Thymus (tissue), 11 donors: ENCODE measurements around the gene TUBGCP6. TPM values are rescaled to one million over a fixed set of nuclear protein-coding genes. Genes with fewer than 3 reads are reported as not detected.

ENCODE experiments used
- DNase-seq, 9 donors: peaks; one replicate each; pipeline ENCODE4 v3.0.0-alpha.2; 2013; ENCODE audit warnings: low spot score in 9 of 9, low read depth in 6 of 9, missing footprints in 1 of 9
- H3K27ac ChIP-seq, 2 donors: one replicate each; pipeline ENCODE4 v1.5.1; 2013; ENCODE audit warnings: control low read depth in 1 of 2, low read depth in 1 of 2, low read length in 1 of 2, mild to moderate bottlenecking in 1 of 2, moderate library complexity in 1 of 2
- H3K27me3 ChIP-seq, 2 donors: one replicate each; pipeline ENCODE4 v1.5.1; 2013; ENCODE audit warnings: low read length in 1 of 2; ENCODE audit not compliant: control insufficient read depth in 2 of 2, insufficient read depth in 1 of 2
- H3K36me3 ChIP-seq, 2 donors: one replicate each; pipeline ENCODE4 v1.5.1; 2013; ENCODE audit warnings: low read length in 1 of 2, mild to moderate bottlenecking in 1 of 2, moderate library complexity in 1 of 2; ENCODE audit not compliant: control insufficient read depth in 2 of 2, insufficient read depth in 2 of 2
- H3K4me1 ChIP-seq, 2 donors: one replicate each; pipeline ENCODE4 v1.5.1; 2013; ENCODE audit warnings: low read length in 2 of 2; ENCODE audit not compliant: control insufficient read depth in 2 of 2, insufficient read depth in 2 of 2
- H3K4me3 ChIP-seq, 2 donors: one replicate each; pipeline ENCODE4 v1.5.1; 2013; ENCODE audit warnings: low read length in 2 of 2, control low read depth in 1 of 2, mild to moderate bottlenecking in 1 of 2
- H3K9me3 ChIP-seq, 2 donors: one replicate each; pipeline ENCODE4 v1.5.1; 2013; ENCODE audit warnings: low read length in 1 of 2, mild to moderate bottlenecking in 1 of 2; ENCODE audit not compliant: control insufficient read depth in 2 of 2, insufficient read depth in 1 of 2
- WGBS: extraction: QIAGEN DNeasy Blood & Tissue Kit; methylation state at CpG from one replicate; pipeline ENCODE4 v1.1.7; 2013; 5-methylcytosine and 5-hydroxymethylcytosine counted together
- polyA plus RNA-seq: library from polyadenylated mRNA; stranded (reverse); fragments of 200-250 nt; gene quantifications from one replicate; pipeline ENCODE4 v1.2.3, GENCODE V29; 2013
- total RNA-seq: library from RNA; stranded (reverse); fragments of 120-200 nt; gene quantifications from one replicate; pipeline ENCODE4 v1.2.4, GENCODE V29; 2013
- donor health status: healthy.

The TUBGCP6 gene
- total and polyA plus RNA-seq, 2 donors: 29.2 to 96.6 TPM

- Histone ChIP-seq H3K27ac (no peak overlapping the region), H3K4me1 (peaks cover 0 to 16% of the 10 kb centered on the region in 2 donors), H3K9me3 (no peaks in the 10 kb centered on the region), H3K27me3 (peaks cover 5 to 60% of the 10 kb centered on the region in 2 donors), H3K4me3 (no peak overlapping the region), H3K36me3 (no peaks in the 10 kb centered on the region)
- 79% methylated on average over 98 of the region's 98 CpGs for WGBS
- no peak for DNase-seq
Measured at GRCh38 chr22:50177537-50178470, 67.0 kb downstream of the TUBGCP6 start.

GRCh38 chr22:50176850-50177536 is 67.8 kb downstream of the TUBGCP6 start:
- Histone ChIP-seq H3K27ac (no peak overlapping the region), H3K9me3 (no peaks in the 10 kb centered on the region), H3K4me3 (no peak overlapping the region), H3K36me3 (no peaks in the 10 kb centered on the region), H3K4me1 (peaks cover 0 to 16% of the 10 kb centered on the region in 2 donors), H3K27me3 (peaks cover 9 to 66% of the 10 kb centered on the region in 2 donors)
- DNase-seq: no peak
- WGBS: 98% methylated on average over 76 of the region's 76 CpGs

GRCh38 chr22:50175921-50176849 is 68.6 kb downstream of the TUBGCP6 start:
- Histone ChIP-seq H3K36me3 (no peaks in the 10 kb centered on the region), H3K4me1 (peaks cover 0 to 16% of the 10 kb centered on the region in 2 donors), H3K9me3 (no peaks in the 10 kb centered on the region), H3K4me3 (no peak overlapping the region), H3K27me3 (peaks cover 16 to 74% of the 10 kb centered on the region in 2 donors), H3K27ac (no peak overlapping the region)
- 89% methylated on average over 27 of the region's 27 CpGs for WGBS
- no peak for DNase-seq

GRCh38 chr22:50175191-50175461 is 69.7 kb downstream of the TUBGCP6 start:
- H3K4me3 ChIP-seq: no peak overlapping the region
- H3K9me3 ChIP-seq: no peaks in the 10 kb centered on the region
- no peak overlapping the region for H3K27ac ChIP-seq
- 97% methylated on average over 6 of the region's 6 CpGs for WGBS
- no peaks in the 10 kb centered on the region for H3K36me3 ChIP-seq
- peaks cover 0 to 15% of the 10 kb centered on the region in 2 donors for H3K4me1 ChIP-seq
- peaks cover 26 to 81% of the 10 kb centered on the region in 2 donors for H3K27me3 ChIP-seq
- no peak for DNase-seq

GRCh38 chr22:50174382-50175190 is 70.2 kb downstream of the TUBGCP6 start:
- peaks cover 0 to 11% of the 10 kb centered on the region in 2 donors for H3K4me1 ChIP-seq
- 92% methylated on average over 27 of the region's 27 CpGs for WGBS
- peaks cover 30 to 80% of the 10 kb centered on the region in 2 donors for H3K27me3 ChIP-seq
- no peak overlapping the region for H3K27ac ChIP-seq
- DNase-seq: no peak
- H3K9me3 ChIP-seq: no peaks in the 10 kb centered on the region
- H3K4me3 ChIP-seq: no peak overlapping the region
- H3K36me3 ChIP-seq: no peaks in the 10 kb centered on the region

- 97% methylated on average over 6 of the region's 6 CpGs for WGBS
- H3K4me3 ChIP-seq: no peak overlapping the region
- H3K27ac ChIP-seq: no peak overlapping the region
- H3K36me3 ChIP-seq: no peaks in the 10 kb centered on the region
- no peak for DNase-seq
- no peaks in the 10 kb centered on the region for H3K9me3 ChIP-seq
- H3K4me1 ChIP-seq: peaks cover 0 to 11% of the 10 kb centered on the region in 2 donors
- peaks cover 37 to 80% of the 10 kb centered on the region in 2 donors for H3K27me3 ChIP-seq
Measured at GRCh38 chr22:50173983-50174355, 70.9 kb downstream of the TUBGCP6 start.

GRCh38 chr22:50173311-50173982 is 71.4 kb downstream of the TUBGCP6 start:
- DNase-seq: peak in 1 of 9 donors; percentile 60
- H3K27me3 ChIP-seq: peaks cover 34 to 80% of the 10 kb centered on the region in 2 donors
- peak overlapping the region in 1 of 2 donors; percentile 36 for H3K27ac ChIP-seq
- peaks cover 0 to 11% of the 10 kb centered on the region in 2 donors for H3K4me1 ChIP-seq
- H3K36me3 ChIP-seq: no peaks in the 10 kb centered on the region
- WGBS: 24% methylated on average over 26 of the region's 26 CpGs
- no peaks in the 10 kb centered on the region for H3K9me3 ChIP-seq
- no peak overlapping the region for H3K4me3 ChIP-seq

GRCh38 chr22:50171965-50172421 is 72.8 kb downstream of the TUBGCP6 start:
- WGBS: 86% methylated on average over 13 of the region's 13 CpGs
- Histone ChIP-seq H3K27me3 (peaks cover 35 to 81% of the 10 kb centered on the region in 2 donors), H3K4me3 (no peak overlapping the region), H3K36me3 (no peaks in the 10 kb centered on the region), H3K9me3 (no peaks in the 10 kb centered on the region), H3K27ac (no peak overlapping the region), H3K4me1 (peaks cover 0 to 11% of the 10 kb centered on the region in 2 donors)
- DNase-seq: no peak
